NOMO-1 treated with DMSO at 0.1 percent for 48 hours (cell line): ENCODE data around the gene TRIO.

Source experiments
- DNase-seq: peaks from one replicate; lab custom pipeline; 2025; ENCODE audit not compliant: unreplicated experiment; lab: John Stamatoyannopoulos, UW

The TRIO gene

DNA sequence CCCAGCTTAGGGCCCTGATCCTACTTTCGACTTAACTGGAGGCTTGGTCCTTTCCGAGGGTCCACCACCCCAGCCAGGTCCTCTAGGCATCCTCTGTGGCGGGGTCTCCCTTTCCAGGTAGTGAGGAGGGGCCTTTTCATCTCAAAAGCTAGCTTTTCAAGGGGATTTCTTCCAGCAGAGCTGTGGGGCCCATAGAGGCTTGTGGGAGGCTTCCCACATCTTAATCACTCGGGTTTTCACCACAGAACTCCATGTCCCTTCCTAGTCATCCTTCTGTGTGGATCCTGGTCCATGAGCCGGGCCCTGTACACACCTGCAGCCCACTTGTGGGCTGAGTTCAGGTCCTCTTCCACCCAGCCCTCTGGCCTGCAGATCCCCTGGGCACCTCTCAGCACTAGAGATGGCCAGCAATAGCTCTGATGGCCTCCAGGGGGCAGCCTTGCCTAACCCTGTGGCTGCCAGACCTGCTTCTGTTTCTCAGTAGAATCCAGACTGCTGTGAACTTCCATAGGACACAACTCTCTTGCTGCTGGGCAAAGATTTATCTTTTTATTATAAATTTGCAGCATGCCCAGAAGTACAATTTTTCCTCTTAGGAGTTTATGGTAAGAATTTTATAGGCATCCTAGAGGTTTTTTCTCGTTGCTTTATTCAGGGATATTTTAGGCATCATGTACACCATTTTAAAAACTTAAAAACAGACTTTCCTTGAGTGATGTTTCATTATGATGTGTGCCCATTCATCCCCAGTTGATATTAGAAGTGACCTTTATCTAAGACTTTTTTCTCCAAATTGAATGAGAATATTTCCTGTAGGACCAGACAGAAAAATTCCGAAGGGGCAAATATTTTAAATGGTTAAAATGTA is 208.9 kb downstream of the TRIO start:
- DNase-seq: peak; percentile 82

DNA sequence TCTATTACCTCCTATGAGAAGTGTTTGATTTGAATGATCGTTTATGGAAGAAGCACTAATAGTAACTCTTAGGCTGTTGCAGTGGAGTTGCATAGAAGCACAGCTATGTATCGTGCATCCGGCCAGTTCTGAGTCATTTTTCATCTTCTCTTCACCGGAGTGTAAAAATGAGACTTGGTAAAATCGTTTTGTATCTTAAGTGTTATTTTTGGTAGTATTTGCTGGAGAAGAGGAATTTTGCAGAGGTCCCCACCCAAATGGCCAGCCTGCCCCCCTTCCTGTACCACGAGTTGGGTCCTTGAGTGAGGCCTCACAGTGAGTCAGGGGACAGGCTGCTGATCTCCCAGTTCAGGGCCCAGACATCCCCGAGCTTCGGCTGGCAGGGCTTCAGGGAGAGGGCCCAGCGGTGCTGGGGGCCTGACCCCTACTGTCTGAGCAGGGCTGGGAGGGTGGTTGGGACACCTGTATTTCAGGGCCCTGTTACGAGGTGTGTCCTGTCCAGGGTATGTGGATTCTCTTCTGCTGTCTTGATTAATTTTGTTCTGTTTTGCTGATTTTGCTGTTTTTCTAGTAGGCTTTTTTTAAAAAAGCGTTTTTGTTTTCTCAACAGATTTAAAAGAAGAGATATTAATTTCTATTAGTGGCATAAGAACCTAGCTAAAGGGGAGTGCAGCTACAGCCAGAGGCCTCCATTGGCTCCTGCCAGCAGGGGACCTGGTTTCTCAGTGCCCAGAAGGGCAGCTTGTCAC is 210.8 kb downstream of the TRIO start:
- DNase-seq: no peak

DNA sequence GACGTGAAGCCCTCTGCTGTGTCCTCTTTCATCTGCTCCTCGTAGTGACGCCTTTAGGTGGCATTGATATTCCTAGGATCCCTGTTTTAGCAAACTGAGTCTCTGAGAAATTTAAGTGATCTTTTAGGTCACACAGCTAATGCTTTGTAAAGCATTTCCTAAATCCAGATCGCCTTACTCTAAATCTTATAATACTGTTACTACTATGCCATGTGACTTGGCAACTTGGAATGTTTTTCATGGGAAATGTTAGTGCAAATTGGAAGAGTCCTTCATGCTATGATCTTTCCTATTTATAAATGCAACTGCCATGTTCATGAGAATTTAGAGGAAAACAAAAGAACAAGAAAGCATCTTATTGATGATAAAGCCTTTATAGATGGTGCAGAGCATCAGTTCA is 212.2 kb downstream of the TRIO start:
- DNase-seq: no peak

DNA sequence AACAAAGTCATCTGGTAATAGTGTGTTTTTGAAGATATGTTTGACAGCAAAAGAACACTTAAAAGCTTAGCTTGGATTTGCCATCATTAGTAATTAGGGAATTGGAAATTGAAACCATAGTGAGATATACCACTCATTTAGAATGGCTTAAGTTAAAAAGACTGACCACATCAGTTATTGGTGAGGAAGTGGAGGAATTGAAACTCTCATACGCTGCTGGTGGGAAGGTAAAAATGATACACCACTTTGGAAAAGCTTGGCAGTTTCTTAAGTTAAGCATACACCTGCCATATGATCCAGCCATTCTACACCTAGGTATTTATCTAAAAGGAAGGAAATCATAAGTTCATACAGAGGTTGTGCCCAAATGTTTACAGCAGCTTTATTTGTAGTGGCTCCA is 213.2 kb downstream of the TRIO start:
- DNase-seq: peak; percentile 7

DNA sequence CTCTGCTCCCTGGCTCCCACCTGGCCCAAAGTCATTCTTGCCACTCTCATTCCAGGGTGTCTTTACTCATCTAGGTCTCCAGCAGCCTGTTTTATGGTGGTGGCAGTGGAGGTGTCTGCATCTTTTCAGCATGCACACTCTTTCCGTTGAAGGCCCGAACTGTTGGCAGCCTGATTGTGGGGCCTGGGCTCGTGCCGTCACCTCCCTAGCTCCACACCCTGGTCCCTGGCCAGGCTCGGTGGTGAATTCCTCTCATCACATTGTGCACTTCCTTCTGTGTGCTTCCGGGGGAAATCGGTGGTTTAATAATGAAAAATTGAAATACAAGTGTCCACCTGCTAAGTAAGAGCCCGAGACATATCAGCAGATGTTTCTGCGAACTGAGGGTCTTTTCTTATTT is 214.3 kb downstream of the TRIO start:
- no peak for DNase-seq

DNA sequence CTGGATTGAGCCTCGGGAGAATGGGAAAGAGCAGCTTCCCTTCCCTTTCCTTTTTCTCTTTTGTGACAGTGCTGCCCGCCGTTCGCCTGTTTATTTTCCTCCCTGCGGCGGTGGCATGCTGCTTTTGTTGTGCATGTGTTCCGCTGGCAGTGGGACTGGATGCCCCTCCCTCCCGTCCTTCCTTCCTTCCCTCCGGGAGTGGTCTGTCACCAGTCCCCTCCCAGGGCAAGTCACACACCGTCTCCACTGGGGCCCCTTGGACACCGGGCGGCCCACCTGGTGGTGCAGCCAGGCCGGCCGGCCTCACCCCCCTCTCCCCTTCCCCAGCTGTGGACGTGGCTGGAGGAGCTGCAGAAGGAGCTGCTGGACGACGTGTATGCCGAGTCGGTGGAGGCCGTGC is 214.7 kb downstream of the TRIO start:
- DNase-seq: no peak

DNA sequence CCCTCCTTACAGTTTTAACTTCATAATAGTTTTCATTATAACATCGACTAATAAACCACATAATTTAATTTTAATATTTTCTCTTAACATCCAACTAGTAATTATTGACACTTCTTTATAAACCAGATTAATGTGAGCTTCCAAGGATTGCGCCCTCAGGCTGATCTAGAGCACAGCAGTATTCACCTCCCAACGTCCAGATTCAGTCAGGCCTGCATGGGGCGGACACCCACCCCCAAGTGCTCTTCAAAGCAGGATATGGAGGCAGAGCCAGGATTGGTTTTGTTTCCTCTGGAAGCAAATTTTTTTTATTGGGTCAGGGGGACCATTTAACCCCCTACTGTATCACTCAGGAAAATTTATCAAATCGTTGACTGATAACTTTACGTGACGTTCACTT is 215.4 kb downstream of the TRIO start:
- no peak for DNase-seq

DNA sequence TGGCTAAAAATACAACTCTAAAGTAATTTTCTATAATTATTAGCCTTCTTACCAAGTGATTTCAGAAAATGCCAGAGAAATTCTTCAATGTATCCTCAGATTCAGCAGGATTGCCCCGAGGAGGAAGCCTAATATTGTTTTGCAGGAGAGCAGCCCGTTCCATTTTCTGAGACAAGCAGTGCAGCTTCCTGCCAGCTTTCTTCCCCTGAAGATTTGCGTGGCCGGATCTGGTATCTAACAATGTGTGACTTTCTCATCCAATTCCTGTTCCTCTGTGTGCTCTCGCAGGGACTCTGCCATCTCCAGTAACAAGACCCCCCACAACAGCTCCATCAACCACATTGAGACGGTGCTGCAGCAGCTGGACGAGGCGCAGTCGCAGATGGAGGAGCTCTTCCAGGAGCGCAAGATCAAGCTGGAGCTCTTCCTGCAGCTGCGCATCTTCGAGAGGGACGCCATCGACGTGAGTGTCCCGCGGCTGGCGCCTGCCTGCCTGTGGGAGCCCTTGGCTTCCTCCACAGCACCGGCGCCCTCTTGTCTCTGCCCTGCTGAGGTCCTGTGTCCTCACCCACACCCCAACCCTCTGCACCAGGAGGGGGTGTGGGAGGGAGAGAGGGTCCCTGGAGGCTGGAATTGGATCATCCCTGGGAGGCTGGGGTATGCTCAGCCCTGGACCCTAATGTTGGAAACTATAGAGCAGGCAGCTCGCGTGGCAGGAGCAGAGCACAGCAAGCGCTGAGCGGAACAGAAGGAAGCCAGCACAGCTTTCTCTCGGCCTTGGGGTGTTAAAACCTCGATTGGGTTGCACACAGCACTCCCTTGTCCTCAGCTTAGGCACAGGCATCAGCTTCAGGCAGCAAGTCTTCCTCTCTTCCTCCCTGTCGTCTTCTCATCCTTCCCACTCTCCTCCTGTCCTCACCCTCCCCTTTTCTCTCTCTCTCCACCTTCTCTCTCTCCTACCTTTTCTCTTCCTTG is 216.2 kb downstream of the TRIO start:
- DNase-seq: no peak

DNA sequence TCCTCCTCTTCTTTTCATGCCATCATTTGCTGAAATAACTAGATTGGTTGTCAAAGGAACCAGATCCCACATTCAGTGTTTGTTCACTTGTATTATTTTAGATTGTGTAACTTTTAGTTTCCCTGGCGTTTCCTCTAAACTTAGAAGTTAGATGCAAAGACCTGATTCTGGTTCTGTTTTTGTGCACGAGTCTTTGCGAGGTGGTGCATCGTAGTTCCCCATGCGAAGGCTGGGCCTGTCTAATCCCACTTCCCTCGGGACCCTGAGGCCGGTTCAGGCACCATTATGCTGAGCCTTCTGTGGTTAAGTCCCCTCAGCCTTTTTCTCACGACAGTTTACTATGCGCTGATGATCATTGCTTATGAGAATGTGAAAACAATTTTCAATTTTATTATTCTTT is 219.3 kb downstream of the TRIO start:
- DNase-seq: peak; percentile 70

DNA sequence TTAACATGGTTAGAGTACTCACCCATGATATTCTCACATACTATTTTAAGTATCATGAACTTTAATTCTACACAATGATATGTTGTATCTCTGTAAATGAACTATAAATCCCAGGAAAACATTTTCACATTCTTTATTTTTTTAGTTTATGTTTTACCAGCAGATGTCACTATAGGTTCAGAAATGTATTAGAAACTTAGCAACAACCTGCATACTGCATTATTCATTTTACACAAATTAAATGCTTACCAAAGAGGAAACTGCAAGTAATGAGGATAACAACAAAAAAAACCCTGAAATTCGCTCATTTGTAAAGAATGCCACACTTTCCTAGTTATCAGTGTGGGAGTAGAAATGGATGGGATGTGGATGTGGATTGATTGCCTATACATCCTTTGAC is 221.0 kb downstream of the TRIO start:
- peak; percentile 11 for DNase-seq

DNA sequence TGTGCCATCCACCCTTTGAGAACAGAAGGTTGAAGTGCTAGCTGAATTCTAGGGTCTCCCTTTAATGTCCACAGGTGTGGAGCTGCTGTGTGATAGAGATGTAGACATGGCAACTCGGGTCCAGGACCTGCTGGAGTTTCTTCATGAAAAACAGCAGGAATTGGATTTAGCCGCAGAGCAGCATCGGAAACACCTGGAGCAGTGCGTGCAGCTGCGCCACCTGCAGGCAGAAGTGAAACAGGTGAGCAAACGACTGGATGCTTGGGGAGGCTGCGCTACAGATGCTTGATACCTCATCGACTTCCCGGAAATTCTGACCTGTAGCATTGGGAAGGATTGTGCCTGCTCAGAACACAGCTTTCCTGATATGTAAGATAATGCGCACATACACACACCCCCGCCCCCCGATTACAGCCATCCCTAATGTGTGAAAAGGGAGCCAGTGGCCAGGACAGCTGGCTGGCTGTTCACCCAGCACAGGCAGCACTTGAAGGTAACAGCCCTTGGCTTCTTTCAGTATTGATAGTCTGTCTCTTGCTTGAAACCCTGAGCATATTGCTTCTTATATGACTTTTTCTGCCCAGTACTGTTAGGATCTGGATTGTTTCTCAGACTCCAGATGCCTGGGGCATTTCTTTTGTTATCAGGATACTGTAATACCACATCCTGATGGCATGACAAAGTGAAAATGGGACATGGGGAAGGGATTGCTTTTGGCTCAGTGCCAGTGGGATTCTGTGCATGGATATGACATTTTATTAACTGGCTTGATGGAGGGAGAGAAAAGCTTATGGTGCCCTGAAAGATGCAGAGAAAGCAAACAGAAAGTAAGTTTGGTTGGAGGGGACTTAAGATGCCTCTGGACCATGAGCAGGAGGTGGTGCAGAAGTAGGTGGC is 221.7 kb downstream of the TRIO start:
- no peak for DNase-seq

DNA sequence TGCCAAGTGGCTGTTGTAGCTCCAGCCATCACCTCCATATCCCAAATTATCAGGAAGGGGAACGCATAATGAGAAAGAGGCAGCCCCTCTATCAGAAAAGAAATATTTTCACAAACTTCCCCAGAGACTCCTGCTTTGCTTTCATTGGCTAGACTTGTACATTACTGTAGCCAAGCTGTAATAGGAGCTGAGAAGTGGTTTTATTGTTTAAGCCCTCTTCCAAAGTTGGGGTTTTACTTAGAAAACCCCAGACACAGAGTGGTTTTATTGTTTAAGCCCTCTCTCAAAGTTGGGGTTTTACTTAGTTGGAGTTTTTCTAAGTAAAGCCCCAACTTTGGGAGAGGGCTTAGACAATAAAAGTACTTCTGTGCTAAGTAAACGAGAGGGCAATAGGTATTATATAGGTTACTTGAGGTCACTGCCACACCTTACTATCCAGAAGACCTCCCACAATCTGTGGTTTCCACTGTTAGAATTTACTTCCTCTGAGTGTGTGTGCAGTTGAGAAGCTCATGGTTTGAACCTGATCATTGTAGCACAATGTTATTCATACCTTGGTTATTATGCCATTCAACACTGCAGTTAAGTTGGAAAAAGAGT is 222.8 kb downstream of the TRIO start:
- DNase-seq: peak; percentile 11

DNA sequence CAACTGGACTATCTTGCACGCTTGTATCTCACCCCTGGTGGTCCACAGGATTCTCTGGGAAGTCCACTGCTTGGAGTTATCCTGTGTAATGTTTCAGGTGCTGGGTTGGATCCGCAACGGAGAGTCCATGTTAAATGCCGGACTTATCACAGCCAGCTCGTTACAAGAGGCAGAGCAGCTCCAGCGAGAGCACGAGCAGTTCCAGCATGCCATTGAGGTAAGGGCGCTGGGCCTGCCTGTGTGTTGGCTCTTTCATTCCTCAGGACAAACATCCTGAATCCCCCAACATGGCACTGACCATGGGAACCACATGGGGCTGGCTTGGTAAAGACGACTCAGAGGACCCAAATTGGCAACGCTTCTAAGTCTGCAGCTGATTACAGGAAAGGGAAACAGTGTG is 223.6 kb downstream of the TRIO start:
- DNase-seq: no peak

DNA sequence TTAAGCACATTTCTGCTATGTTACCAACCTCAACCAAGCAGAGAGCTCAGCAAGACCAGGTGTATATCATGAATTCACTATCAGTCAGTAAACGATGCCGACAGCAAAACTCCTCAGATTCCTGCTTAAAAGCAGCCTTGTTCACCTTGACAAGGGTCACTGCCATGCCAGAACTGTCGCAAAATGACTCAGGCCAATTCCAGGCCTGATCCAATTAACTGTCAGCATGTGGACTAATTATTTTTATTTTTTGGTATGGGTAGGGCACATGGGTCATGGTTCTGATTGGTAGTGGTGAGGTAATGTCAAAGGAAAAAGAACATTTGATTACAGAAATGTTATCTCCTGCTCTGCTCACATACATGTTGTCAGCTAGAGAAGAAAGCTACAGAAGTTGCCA is 224.2 kb downstream of the TRIO start:
- DNase-seq: no peak

DNA sequence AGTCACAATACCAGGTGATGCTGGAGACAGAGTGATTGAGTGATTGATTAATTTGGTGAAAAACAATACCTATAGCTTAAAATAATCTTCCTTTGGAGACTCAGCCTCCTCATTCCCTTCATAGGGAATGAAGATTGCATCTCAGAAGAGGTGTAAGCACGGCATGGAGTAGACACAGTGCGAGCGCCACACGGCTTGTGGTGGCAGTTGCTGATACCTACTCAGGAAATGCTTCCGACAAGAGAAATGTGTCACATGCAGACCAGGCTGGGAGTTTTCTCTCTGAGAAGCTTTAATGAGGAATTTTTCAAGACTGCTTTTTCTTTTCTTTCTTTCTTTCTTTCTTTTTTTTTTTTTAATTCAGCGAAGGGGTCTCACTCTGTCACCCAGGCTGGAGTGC is 226.6 kb downstream of the TRIO start:
- DNase-seq: no peak

DNA sequence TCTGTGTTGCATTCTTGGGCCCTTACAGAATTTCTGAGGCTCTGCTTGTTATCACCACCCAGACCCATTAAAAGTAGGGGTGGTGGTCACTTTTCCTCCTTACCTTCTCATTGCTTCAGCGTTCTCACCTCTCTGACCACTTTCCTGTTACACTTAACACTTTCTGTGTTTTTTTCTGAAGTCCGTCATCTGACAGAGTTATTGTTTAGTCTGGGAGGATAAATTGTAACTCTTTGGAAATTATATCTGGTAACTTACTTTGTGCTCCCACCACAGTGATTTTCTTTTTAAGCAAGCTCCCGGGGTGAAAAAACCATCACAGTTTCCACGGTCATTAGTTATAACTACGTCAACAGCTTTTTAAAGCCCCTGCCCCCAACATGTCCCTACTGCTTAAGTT is 227.2 kb downstream of the TRIO start:
- no peak for DNase-seq

DNA sequence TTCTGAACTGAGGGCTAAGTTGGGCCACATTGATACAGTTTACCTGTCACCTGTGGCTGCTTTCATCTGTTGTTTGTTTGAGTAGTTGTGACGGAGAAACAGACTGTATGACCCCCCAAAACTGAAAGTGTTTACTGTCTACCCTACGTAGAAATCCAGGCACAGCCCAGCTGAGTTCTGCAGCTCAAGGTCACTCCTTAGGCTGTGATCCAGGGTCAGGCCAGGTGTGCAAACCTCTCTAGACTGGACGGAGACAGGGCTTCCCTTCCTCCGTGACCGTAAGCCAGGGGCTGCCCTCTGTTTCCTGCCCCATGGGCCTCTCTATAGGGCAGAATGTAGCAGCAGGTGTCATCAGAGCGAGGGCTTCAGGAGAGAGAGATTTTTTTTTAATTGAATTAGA is 230.5 kb downstream of the TRIO start:
- DNase-seq: no peak

DNA sequence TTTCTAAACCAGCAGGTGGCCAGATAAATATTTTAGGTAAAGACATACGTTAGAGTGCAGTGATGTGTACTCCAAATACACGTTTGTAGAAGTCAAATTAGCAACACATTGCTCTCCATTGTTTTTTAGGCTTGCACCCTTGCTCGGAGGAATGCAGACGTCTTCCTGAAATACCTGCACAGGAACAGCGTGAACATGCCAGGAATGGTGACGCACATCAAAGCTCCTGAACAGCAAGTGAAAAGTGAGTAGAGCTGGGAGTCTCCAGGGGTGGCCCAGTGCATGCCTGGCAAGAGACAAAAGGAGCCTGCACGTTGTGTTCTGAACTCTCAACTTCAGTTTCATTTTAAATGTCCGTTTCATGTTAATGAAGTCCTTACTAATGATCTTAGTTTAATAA is 231.0 kb downstream of the TRIO start:
- no peak for DNase-seq

DNA sequence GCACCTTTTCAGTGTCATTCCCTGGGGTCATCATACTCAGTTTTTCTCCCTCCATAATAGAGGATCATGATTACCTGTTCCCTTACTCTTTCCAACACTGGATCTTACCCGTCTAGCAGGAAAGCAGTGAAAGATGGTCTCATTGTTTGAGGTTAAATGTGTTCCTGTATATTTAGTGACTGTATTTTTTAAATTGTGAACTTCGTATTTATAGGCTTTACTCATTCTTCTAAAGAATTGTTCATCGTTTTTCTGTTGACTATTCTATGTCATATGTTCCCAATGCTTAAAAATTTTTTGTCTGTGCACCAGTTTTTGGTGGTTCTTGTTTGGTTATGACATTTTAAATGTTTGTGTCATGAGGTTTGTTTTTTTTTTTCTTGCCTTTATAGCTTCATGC is 233.6 kb downstream of the TRIO start:
- no peak for DNase-seq
